ENCODE measurements around the gene E2F1. TPM values are rescaled to one million over a fixed set of nuclear protein-coding genes. Genes with fewer than 3 reads are reported as not detected.

The E2F1 gene
- total RNA-seq, 1 donor from 2014 or later: 3.9 TPM

GRCh38 chr20:33709905-33710541, 23.8 kb upstream of the E2F1 start:
- ATAC-seq: peak; percentile 67 to 71
- DNase-seq: no peak
- Histone ChIP-seq H3K4me3 (no peak overlapping the region), H3K4me1 (no peaks in the 10 kb centered on the region), H3K9me3 (no peaks in the 10 kb centered on the region), H3K27ac (no peak overlapping the region), H3K27me3 (ENCODE audit: low read depth) (no peaks in the 10 kb centered on the region), H3K36me3 (peaks cover 70% of the 10 kb centered on the region)
- intact Hi-C loops (cut with DNase I): no loop called here
- TF ChIP-seq CTCF (IDR thresholded peaks at IDR 0.05): no peak

DNA sequence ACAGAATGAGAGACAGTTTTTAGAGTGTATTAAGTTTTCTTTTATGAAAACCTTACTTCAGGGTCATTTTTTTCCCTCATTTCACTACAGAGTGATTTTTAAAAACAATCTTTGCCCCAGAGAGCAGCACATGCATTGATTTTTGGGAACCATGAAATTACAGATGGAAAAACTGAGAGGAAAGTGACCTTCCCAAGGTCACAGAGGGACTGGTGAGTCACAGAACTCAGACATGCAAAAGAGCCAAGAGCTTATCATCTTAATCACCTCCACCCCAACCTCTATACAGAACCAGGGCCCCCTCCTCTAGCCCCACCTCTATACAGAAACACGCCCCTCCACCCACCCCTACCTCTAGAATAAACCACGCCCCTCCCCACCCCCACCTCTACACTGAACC, 23.2 kb upstream of the E2F1 start:
- peaks cover 67% of the 10 kb centered on the region for H3K36me3 ChIP-seq
- ATAC-seq (peak; percentile 27 to 58), DNase-seq (no peak)

DNA sequence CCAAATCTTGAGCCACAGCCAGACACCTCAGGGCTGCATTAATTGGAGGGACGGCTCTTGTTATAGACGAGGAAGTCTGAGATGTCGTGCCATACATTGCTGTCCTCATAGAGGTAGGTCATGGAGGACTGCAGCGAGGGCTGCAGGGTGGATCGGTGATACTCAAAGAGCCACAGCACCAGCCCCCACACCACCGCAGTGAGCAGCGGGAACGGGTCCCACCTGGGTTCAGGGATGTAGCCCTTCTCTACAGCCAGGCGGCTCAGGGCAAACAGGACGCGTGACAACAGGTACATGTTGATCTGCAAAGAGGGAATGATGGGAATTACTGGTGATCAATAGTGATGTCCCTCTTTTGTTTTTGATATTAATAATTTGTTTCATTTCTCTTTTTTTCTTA, 21.5 kb upstream of the E2F1 start:
- no peak overlapping the region for H3K27ac ChIP-seq
- intact Hi-C loops (cut with DNase I): no loop called here
- TF ChIP-seq CTCF (IDR thresholded peaks at IDR 0.05): no peak
- ATAC-seq (no peak), DNase-seq (no peak)
- no peak overlapping the region for H3K4me3 ChIP-seq
- no peaks in the 10 kb centered on the region for H3K4me1 ChIP-seq
- H3K9me3 ChIP-seq: no peaks in the 10 kb centered on the region
- H3K36me3 ChIP-seq: peaks cover 51% of the 10 kb centered on the region
- no peaks in the 10 kb centered on the region for H3K27me3 ChIP-seq (ENCODE audit: low read depth)

More for the DNA sequence above, 23.2 kb upstream of the E2F1 start:
- H3K27ac ChIP-seq: no peak overlapping the region
- TF ChIP-seq CTCF (IDR thresholded peaks at IDR 0.05): no peak
- no peaks in the 10 kb centered on the region for H3K27me3 ChIP-seq (ENCODE audit: low read depth)
- intact Hi-C loops (cut with DNase I): no loop called here
- no peaks in the 10 kb centered on the region for H3K4me1 ChIP-seq
- no peaks in the 10 kb centered on the region for H3K9me3 ChIP-seq
- no peak overlapping the region for H3K4me3 ChIP-seq

DNA sequence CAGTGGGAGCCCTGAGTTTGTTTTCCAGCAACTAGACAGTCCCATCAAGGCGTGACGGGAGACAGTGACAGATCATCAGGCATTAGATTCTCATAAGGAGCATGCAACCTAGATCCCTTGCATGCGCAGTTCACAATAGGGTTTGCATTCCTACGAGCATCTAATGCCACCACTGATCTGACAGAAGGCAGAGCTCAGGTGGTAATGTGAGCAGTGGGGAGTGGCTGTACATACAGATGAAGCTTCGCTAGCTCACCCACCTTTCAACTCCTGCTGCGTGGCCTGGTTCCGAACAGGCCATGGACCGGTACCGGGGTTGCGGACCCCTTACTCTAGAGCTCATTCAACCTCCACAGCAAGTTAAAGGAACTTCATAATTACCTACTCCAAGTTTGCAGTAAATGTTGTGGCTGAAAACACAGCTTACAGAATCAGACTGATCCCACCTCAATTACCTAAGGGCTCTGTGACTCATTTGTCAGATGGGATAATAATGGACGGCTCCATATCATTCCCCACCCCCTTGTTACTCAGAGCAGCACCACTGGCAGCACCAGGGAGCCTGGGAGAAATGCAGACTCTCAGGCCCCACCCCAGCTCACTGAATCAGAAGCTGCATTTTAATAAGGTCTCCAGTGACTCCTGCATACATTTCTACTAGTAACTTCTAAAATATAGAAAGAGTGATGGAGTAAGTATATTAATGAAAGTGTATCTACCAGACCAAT, 18.2 kb upstream of the E2F1 start:
- TF ChIP-seq CTCF (IDR thresholded peaks at IDR 0.05): no peak
- no peaks in the 10 kb centered on the region for H3K27me3 ChIP-seq (ENCODE audit: low read depth)
- H3K4me1 ChIP-seq: no peaks in the 10 kb centered on the region
- DNase-seq: no peak
- H3K27ac ChIP-seq: no peak overlapping the region
- peaks cover 28% of the 10 kb centered on the region for H3K36me3 ChIP-seq
- no peak overlapping the region for H3K4me3 ChIP-seq
- no peaks in the 10 kb centered on the region for H3K9me3 ChIP-seq
- no peak for ATAC-seq
- intact Hi-C loops (cut with DNase I): no loop called here

DNA sequence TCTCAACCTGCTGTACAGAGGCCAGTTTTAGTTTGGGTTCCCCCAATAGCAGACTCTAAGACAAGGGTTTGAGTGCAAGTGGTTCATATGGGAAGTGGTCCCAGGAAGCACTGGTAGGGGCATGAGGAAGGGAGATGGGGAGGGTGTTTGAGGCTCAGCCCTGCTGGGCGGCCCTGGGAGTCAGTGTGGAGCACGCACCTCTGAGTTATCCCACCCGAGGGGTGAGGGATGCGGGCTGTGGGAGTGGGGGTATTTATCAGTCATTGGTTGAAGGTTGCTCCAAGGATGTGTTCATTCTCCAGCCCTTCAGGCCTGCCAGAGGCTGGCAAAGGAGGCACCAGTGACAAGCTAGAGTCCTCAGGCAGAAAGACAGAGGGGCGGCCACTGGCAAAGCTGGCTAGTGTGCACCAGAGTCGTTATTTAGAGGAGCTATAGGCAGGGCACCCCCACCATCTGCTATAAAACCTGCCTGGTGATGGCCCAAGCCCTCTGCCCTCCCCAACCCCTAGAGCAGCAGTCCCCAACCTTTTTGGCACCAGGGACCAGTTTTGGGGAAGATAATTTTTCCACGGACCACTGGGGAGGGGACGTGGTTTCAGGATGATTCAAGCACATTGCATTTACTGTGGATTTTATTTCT, 17.4 kb upstream of the E2F1 start:
- intact Hi-C loops (cut with DNase I): no loop called here
- no peaks in the 10 kb centered on the region for H3K4me1 ChIP-seq
- DNase-seq: no peak
- H3K27ac ChIP-seq: no peak overlapping the region
- TF ChIP-seq CTCF (IDR thresholded peaks at IDR 0.05): no peak
- no peaks in the 10 kb centered on the region for H3K27me3 ChIP-seq (ENCODE audit: low read depth)
- no peaks in the 10 kb centered on the region for H3K9me3 ChIP-seq
- no peak overlapping the region for H3K4me3 ChIP-seq
- peak in 1 of 2 donors; percentile 30 for ATAC-seq
- peaks cover 28% of the 10 kb centered on the region for H3K36me3 ChIP-seq

Measured in lower lobe of right lung (tissue), 2 donors.